K562 (cell line): Measurements from ENCODE around the gene TGM3.

Experiments
- EP300 ChIP-seq: IDR thresholded peaks from 2 replicates; pipeline ENCODE4 v1.6.1; 2012; ENCODE audit warnings: low read length, improper control_type of control experiment
- FOXK2 ChIP-seq, 2 experiments: fragments of 450-650 bp; IDR thresholded peaks in 1 of 2; conservative IDR thresholded peaks in 1 of 2; 2 replicates each; pipeline ENCODE4 v1.6.1; 2016; ENCODE audit warnings: low read depth in 2 of 2, mild to moderate bottlenecking in 1 of 2
- U2AF1 ChIP-seq: fragments of 200-400 bp; formaldehyde crosslinking; optimal IDR thresholded peaks from 2 replicates; pipeline ENCODE3; 2017; ENCODE audit warnings: mild to moderate bottlenecking, low read depth, low read length, moderate library complexity
- ZFP36 ChIP-seq: fragments of 150-350 bp; IDR thresholded peaks from 2 replicates; pipeline ENCODE4 v1.6.1; 2018; ENCODE audit warnings: low read length, low read depth; ENCODE audit not compliant: partially characterized antibody
- TF ChIP-seq, protein P1 (sequence below): fragments of 200-800 bp; sonication (Bioruptor generic); IDR thresholded peaks from 2 replicates; pipeline ENCODE4 v1.6.1; 2017; ENCODE audit warnings: missing genetic modification characterization, missing compliant biosample characterization

DNA sequence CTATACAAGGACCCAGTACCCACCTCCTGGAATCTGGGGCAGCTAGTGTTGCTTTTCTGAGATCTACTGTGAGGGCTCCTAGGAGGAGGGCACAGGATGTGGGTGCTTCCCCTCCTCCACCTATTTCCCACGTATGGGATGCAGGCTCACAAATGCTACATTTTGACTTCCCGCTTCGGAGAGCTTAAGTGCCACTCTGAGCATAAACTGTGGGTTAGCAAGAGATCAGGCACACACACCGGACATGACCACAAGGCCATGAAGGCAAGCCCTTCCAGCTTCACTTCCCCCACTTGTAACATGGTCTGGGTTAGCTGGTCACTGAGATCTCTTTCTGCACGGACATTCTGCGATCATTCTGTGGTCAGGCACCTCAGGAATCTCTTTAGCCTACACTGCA lies 15.7 kb upstream of the TGM3 start:
- TF ChIP-seq, protein P1, sequence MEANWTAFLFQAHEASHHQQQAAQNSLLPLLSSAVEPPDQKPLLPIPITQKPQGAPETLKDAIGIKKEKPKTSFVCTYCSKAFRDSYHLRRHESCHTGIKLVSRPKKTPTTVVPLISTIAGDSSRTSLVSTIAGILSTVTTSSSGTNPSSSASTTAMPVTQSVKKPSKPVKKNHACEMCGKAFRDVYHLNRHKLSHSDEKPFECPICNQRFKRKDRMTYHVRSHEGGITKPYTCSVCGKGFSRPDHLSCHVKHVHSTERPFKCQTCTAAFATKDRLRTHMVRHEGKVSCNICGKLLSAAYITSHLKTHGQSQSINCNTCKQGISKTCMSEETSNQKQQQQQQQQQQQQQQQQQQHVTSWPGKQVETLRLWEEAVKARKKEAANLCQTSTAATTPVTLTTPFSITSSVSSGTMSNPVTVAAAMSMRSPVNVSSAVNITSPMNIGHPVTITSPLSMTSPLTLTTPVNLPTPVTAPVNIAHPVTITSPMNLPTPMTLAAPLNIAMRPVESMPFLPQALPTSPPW (CRISPR knock-in tag), result no peak
- no peak for TF ChIP-seq ZFP36
- TF ChIP-seq U2AF1, result no peak
- no peak for TF ChIP-seq EP300
- no peak for TF ChIP-seq FOXK2 (conservative IDR thresholded peaks at IDR 0.05 in 1 of 2, IDR thresholded peaks at IDR 0.05 in 1 of 2; ENCODE audit: low read depth in 2 of 2)
